Measurements from ENCODE around the gene ERVFRD-1. TPM values are rescaled to one million over a fixed set of nuclear protein-coding genes. Genes with fewer than 3 reads are reported as not detected.

The ERVFRD-1 gene
- polyA plus RNA-seq, 1 donor (not counting 4 experiments of a cell fraction or from before 2014, with no cell fraction given): not detected

DNA sequence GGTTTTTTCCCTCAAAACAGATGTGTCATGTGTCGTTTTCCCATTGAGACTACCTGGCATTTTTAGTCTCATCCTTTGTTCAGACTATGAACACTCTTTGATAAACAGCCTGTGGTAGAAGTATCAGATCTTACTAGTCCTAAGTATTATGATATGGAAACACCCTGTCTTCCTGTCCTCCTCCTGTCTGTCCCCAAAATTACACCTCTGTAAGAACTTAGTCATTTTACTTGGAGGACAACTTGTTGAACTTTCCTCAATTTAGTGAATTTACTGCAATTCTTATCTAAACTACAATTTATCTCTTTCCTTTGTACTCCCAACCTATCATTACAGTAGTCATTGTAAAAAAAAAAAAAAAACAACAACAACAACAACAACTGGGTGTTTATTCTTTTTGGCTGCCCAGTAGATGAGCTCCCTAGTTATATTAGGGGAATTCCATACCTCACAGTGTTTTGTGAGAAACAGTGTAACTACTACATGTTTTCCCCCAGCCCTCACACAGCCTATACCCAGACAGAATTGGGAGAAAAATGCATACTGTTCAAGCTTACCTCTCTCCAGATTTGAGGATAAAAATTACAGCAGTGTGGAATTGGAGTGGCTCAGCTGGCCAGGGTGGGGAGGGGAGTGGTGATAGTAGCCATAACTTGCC, 18.5 kb upstream of the ERVFRD-1 start:
- Histone ChIP-seq H3K9ac (ENCODE audit: control insufficient read depth, extremely low read depth, insufficient read depth, low read length) (no peak overlapping the region), H2AFZ (ENCODE audit: control insufficient read depth, low read length) (no peak overlapping the region), H3K27me3 (ENCODE audit: control insufficient read depth, extremely low read depth, insufficient read depth, low read length) (no peaks in the 10 kb centered on the region), H3K4me2 (ENCODE audit: control insufficient read depth, extremely low read depth, insufficient read depth, low read depth, low read length) (no peak overlapping the region), H3K79me2 (ENCODE audit: control insufficient read depth, insufficient read depth, low read length) (peaks cover 58% of the 10 kb centered on the region), H3K9me3 (ENCODE audit: control insufficient read depth, low read depth, low read length) (no peaks in the 10 kb centered on the region), H3K27ac (ENCODE audit: control insufficient read depth, insufficient read depth, low read length) (no peak overlapping the region), H3K4me3 (ENCODE audit: control insufficient read depth in 2 of 3, extremely low read depth in 1 of 3, insufficient read depth in 2 of 3, low read depth in 1 of 3, low read length in 3 of 3) (no peak overlapping the region), H3K4me1 (ENCODE audit: control insufficient read depth, extremely low read depth, insufficient read depth, low read length) (no peaks in the 10 kb centered on the region), H3K36me3 (ENCODE audit: control insufficient read depth in 2 of 2, extremely low read depth in 1 of 2, insufficient read depth in 2 of 2, low read length in 2 of 2) (peaks cover 4 to 6% of the 10 kb centered on the region in 2 experiments), H3K9me1 (ENCODE audit: control insufficient read depth, extremely low read depth, insufficient read depth, low read length) (no peaks in the 10 kb centered on the region), H4K20me1 (ENCODE audit: control insufficient read depth, extremely low read depth, insufficient read depth, low read length) (no peaks in the 10 kb centered on the region)
- no peak for TF ChIP-seq EZH2 (IDR thresholded peaks at IDR 0.05; ENCODE audit: low read length)
- TF ChIP-seq, protein P1, sequence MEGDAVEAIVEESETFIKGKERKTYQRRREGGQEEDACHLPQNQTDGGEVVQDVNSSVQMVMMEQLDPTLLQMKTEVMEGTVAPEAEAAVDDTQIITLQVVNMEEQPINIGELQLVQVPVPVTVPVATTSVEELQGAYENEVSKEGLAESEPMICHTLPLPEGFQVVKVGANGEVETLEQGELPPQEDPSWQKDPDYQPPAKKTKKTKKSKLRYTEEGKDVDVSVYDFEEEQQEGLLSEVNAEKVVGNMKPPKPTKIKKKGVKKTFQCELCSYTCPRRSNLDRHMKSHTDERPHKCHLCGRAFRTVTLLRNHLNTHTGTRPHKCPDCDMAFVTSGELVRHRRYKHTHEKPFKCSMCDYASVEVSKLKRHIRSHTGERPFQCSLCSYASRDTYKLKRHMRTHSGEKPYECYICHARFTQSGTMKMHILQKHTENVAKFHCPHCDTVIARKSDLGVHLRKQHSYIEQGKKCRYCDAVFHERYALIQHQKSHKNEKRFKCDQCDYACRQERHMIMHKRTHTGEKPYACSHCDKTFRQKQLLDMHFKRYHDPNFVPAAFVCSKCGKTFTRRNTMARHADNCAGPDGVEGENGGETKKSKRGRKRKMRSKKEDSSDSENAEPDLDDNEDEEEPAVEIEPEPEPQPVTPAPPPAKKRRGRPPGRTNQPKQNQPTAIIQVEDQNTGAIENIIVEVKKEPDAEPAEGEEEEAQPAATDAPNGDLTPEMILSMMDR (optimal IDR thresholded peaks at IDR 0.05 in 1 of 3, IDR thresholded peaks at IDR 0.05 in 1 of 3, conservative IDR thresholded peaks at IDR 0.05 in 1 of 3; ENCODE audit: extremely low read depth in 1 of 3, insufficient read depth in 2 of 3, low read length in 3 of 3): no peak
- DNase-seq (ENCODE audit: low read depth, low spot score): no peak
- no peak for FAIRE-seq
- dilution Hi-C loops (cut with MboI; ENCODE audit: extremely low pct_ligation_motif_present, low sequenced_read_pairs): no loop called here

GRCh38 chr6:11128608-11129007, 17.1 kb upstream of the ERVFRD-1 start:
- no peak for DNase-seq (ENCODE audit: low read depth, low spot score)
- dilution Hi-C loops (cut with MboI; ENCODE audit: extremely low pct_ligation_motif_present, low sequenced_read_pairs): no loop called here
- Histone ChIP-seq H3K4me2 (ENCODE audit: control insufficient read depth, extremely low read depth, insufficient read depth, low read depth, low read length) (no peak overlapping the region), H3K4me3 (ENCODE audit: control insufficient read depth in 2 of 3, extremely low read depth in 1 of 3, insufficient read depth in 2 of 3, low read depth in 1 of 3, low read length in 3 of 3) (no peak overlapping the region), H4K20me1 (ENCODE audit: control insufficient read depth, extremely low read depth, insufficient read depth, low read length) (no peaks in the 10 kb centered on the region), H3K27me3 (ENCODE audit: control insufficient read depth, extremely low read depth, insufficient read depth, low read length) (no peaks in the 10 kb centered on the region), H3K9me1 (ENCODE audit: control insufficient read depth, extremely low read depth, insufficient read depth, low read length) (no peaks in the 10 kb centered on the region), H3K9ac (ENCODE audit: control insufficient read depth, extremely low read depth, insufficient read depth, low read length) (no peak overlapping the region), H3K79me2 (ENCODE audit: control insufficient read depth, insufficient read depth, low read length) (peaks cover 68% of the 10 kb centered on the region), H3K27ac (ENCODE audit: control insufficient read depth, insufficient read depth, low read length) (no peak overlapping the region), H2AFZ (ENCODE audit: control insufficient read depth, low read length) (no peak overlapping the region), H3K4me1 (ENCODE audit: control insufficient read depth, extremely low read depth, insufficient read depth, low read length) (no peaks in the 10 kb centered on the region), H3K9me3 (ENCODE audit: control insufficient read depth, low read depth, low read length) (no peaks in the 10 kb centered on the region), H3K36me3 (ENCODE audit: control insufficient read depth in 2 of 2, extremely low read depth in 1 of 2, insufficient read depth in 2 of 2, low read length in 2 of 2) (peaks cover 2% of the 10 kb centered on the region in 2 experiments)
- no peak for FAIRE-seq
- TF ChIP-seq, protein P1 (optimal IDR thresholded peaks at IDR 0.05 in 1 of 3, IDR thresholded peaks at IDR 0.05 in 1 of 3, conservative IDR thresholded peaks at IDR 0.05 in 1 of 3; ENCODE audit: extremely low read depth in 1 of 3, insufficient read depth in 2 of 3, low read length in 3 of 3): no peak
- TF ChIP-seq EZH2 (IDR thresholded peaks at IDR 0.05; ENCODE audit: low read length): no peak
